ENCODE measurements around the gene SLC1A2.
"Not testable (repeated sequence)": the region's sequence is repeated elsewhere in the genome, so short reads cannot be mapped to it uniquely, and the experiment has no call there.

The SLC1A2 gene

GRCh38 chr11:35241531-35241930 lies 177.8 kb downstream of the SLC1A2 start:
- no peak for DNase-seq (ENCODE audit: low read depth)

DNA sequence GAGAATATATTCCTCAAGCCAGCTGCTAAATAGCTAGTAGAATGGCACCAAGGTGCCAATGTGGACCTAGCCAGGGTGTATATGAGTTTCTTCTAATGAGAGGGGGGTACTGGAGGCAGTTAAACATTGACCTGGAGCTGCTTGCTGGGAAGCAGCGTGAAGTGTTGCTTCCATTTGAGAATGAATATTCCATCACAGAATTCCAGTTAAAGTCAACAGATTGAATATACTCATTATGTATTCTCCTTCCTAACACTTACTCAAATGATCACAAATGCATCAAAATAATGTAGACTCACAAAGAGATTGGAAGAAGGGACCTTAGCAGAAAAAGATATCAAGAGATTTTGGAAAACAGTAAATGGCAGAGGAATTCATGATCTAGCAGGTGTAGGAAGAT lies 178.3 kb downstream of the SLC1A2 start:
- DNase-seq (ENCODE audit: low read depth): no peak

GRCh38 chr11:35239471-35240075 lies 179.8 kb downstream of the SLC1A2 start:
- DNase-seq (ENCODE audit: low read depth): no peak

DNA sequence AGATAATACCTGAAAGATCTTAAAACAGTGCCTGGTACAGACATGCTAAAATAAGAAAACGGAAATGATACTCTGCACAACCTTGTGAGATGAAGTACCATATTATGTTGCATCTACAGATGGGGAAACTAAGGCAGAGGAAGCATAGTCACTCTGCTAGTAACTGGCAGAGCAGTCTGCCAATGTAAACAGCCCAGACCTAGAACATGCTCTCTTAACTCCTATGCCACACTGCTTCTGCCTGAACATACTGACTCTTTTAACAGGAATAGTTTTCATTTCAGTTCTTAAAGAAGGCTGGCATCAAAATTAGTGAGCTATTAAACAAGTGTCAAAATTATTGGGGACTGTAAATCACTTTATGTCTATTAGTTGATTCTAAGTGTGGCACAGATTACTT lies 180.5 kb downstream of the SLC1A2 start:
- no peak for DNase-seq (ENCODE audit: low read depth)

- peak; percentile 49 for DNase-seq (ENCODE audit: low read depth)
Observed at GRCh38 chr11:35237860-35238715, 181.3 kb downstream of the SLC1A2 start.

DNA sequence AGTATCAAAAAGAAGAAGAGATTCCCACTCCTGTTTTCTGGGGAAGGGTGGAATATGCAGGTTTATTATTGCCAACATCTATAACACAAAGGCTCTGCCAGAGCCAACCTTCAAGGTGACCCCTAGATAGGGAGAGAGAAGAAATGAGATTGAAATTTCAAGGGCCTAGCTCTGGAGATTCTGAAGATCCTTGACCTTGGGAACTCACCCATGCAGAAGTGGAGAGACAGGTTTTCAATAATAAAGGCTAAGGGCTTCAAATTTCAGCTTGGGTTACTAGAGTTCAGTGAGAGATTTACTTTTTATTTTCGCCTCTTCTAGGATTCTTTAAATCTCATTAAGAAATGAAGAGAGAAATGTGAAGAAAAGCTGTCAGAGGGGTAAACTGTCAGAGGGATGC lies 182.0 kb downstream of the SLC1A2 start:
- no peak for DNase-seq (ENCODE audit: low read depth)

DNA sequence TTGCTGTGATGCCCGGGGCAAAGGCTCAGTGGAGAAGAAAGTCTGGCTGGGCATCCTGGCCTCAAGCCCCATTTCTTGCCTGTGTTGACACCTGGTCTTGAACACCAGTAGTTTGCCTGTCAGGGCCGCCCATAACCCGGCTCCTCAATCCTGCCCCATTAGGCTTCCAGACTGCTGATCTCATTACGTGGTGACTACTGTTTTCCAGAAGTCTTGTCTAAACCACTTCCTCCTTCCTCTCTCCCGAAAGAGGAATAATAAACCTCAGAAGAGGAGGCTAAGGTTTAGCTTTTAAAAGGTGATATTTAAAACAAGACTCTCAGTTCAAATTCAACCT lies 182.7 kb downstream of the SLC1A2 start:
- DNase-seq (ENCODE audit: low read depth): no peak

DNA sequence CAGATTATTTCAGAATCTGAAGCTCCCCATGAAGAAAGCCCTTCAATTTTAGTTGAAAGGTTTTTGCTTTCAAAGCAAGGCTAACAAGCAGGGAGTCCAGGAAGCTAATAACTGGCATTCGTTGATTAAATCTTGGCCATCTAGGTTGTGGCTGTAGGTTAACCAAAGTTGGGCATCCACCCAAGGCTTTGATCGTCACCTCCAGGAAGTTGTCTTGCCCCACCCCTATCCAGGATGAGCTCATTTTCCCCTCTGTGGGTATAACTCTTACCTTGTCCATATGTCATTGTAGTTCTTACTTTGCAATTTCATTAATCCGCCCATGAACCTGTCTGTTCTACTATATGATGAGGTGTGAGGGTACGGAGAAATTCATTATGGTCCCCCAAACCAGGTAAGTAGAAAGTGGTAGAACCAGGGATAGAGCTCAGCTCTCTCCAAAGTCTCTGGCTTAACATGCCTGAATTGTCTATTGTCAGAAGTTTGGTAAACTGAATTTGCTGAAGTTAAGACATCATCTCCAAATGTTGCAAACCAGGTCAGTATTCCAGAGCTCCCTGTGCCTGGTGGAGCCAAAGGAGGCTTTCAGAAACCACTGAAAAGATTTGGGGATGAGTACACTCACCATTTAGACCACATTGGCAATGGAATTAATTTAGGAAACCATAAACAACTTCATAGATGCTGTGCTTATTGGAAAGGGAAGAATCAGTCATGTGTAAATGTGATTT lies 183.3 kb downstream of the SLC1A2 start:
- peak; percentile 40 for DNase-seq (ENCODE audit: low read depth)

- no peak for DNase-seq (ENCODE audit: low read depth)
Observed at GRCh38 chr11:35235498-35235897, 183.9 kb downstream of the SLC1A2 start.

GRCh38 chr11:35235157-35235468 lies 184.2 kb downstream of the SLC1A2 start:
- no peak for DNase-seq (ENCODE audit: low read depth)

GRCh38 chr11:35234460-35235156 lies 184.8 kb downstream of the SLC1A2 start:
- DNase-seq (ENCODE audit: low read depth): no peak

GRCh38 chr11:35233518-35233917 lies 185.8 kb downstream of the SLC1A2 start:
- no peak for DNase-seq (ENCODE audit: low read depth)

- no peak for DNase-seq (ENCODE audit: low read depth)
Observed at GRCh38 chr11:35232891-35233330, 186.4 kb downstream of the SLC1A2 start.

GRCh38 chr11:35231076-35231860 lies 188.1 kb downstream of the SLC1A2 start:
- no peak for DNase-seq (ENCODE audit: low read depth)

GRCh38 chr11:35230388-35230787 lies 189.0 kb downstream of the SLC1A2 start:
- no peak for DNase-seq (ENCODE audit: low read depth)

DNA sequence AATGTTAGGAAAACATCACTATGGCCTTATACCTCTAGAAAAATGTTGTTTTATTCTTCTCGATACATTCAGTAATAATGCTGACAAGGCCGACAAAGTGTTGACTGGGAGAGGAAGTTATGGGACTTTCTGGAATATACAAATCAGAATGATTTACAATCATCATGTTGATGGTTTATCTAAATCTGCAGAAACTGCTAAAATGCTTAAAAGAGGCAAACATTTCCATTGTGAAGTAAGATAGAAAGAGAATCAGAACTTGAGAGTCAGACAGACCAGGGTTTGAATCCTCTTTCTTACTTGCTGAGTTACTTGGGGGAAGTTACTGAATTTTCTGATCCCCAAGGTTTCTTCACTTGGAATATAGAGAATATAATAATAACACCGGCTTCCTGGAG lies 191.0 kb downstream of the SLC1A2 start:
- no peak for DNase-seq (ENCODE audit: low read depth)

DNA sequence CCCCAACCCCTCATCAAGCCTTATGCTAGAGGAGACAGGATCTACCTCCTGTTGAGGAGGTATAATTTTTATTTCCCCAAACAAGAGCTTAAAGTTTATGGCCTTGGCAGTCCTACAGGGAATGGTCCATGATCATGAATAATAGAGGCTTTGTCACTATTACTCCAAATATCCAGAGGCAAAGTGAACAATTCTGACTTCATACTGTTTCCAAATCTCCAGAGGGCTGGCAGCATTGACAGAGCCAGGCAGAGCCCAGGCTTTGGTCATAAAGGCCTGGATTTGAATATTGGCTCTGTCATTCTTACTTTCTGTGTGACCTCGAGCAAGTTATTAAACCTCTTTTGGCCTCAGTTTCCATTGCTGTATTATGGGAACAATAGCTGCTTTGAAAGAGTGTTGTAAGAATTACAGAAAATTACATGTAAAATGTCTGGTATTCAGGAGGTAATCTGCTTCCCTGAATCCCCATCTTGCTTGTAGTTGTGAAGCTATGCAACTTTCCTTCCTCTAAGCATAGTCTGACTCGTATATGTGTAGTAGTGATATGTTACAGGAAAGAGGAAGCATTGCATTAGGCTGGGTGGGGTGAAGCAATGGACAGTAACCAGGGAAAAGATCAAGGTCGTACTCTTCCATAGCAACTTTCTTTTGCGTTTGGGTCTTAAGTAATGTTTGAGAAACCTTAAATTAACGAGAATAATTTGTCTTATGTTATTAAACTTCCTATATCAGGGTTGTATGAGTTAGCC lies 191.6 kb downstream of the SLC1A2 start:
- DNase-seq (ENCODE audit: low read depth): no peak

DNA sequence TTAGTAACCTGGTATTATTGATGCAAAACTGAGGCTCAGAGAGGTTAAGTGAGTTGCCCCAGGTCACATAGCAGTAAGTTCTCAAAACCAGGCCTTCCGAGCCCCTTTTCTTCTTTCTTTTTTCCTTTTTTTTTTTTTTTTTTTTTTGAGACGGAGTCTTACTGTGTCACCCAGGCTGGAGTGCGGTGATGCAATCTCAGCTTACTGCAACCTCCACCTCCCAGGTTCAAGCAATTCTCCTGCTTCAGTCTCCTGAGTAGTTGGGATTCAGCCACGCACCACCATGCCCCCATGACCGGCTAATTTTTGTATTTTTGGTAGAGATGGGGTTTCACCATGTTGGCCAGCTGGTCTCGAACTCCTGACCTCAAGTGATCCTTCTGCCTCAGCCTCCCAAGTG lies 192.6 kb downstream of the SLC1A2 start:
- DNase-seq (ENCODE audit: low read depth): not testable (repeated sequence)

- no peak for DNase-seq (ENCODE audit: low read depth)
Observed at GRCh38 chr11:35225946-35226520, 193.3 kb downstream of the SLC1A2 start.

DNA sequence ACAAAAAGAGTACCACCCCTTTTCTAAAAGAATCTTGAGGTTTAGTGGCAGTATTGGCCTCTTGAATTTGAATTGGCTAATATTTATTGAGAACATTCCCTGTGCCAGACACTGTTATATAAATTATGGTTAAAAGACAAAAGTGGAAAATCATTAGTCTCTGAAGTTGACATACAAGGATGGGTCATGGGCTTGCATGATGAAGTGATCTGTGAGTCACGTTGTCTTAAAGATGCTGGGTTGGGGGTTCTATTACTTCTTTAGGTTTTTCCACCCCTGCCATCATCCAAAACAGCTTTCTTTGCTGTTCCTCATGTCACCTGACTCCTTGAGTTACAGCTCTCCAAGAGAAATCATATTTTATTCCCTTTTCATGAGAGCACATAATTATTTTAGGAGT lies 195.4 kb downstream of the SLC1A2 start:
- no peak for DNase-seq (ENCODE audit: low read depth)

GRCh38 chr11:35223371-35223796 lies 196.0 kb downstream of the SLC1A2 start:
- no peak for DNase-seq (ENCODE audit: low read depth)

Data from activated T-cell treated with anti-CD3 and anti-CD28 coated beads for 24 hours (primary cell).